Skeletal muscle tissue (tissue), 4 donors: Measurements from ENCODE around the gene KLK12. TPM values are rescaled to one million over a fixed set of nuclear protein-coding genes. Genes with fewer than 3 reads are reported as not detected.

ENCODE experiments used
- H3K27ac ChIP-seq: one replicate; pipeline ENCODE4 v1.7.0; 2013; ENCODE audit warnings: mild to moderate bottlenecking, low read depth, low read length, inconsistent platforms
- H3K27me3 ChIP-seq, 3 donors: one replicate each; pipeline ENCODE4 v1.7.0; 2013; ENCODE audit warnings: low read length in 3 of 3; ENCODE audit not compliant: control insufficient read depth in 3 of 3, insufficient read depth in 3 of 3
- H3K36me3 ChIP-seq, 3 donors: one replicate each; pipeline ENCODE4 v1.7.0; 2013; ENCODE audit warnings: low read length in 3 of 3; ENCODE audit not compliant: control insufficient read depth in 3 of 3, insufficient read depth in 3 of 3
- H3K4me1 ChIP-seq, 3 donors: one replicate each; pipeline ENCODE4 v1.7.0; 2013; ENCODE audit warnings: low read length in 3 of 3, mild to moderate bottlenecking in 3 of 3; ENCODE audit not compliant: control insufficient read depth in 3 of 3, insufficient read depth in 3 of 3
- H3K4me3 ChIP-seq, 3 donors: one replicate each; pipeline ENCODE4 v1.7.0; 2013; ENCODE audit warnings: low read length in 3 of 3
- H3K9ac ChIP-seq, 3 donors: one replicate each; pipeline ENCODE4 v1.7.0; 2013; ENCODE audit warnings: low read length in 3 of 3, mild to moderate bottlenecking in 3 of 3, moderate library complexity in 2 of 3, low read depth in 1 of 3
- H3K9me3 ChIP-seq, 3 donors: one replicate each; pipeline ENCODE4 v1.7.0; 2013; ENCODE audit warnings: low read length in 3 of 3; ENCODE audit not compliant: control insufficient read depth in 3 of 3
- total RNA-seq: library from RNA; depleted of rRNA; stranded (reverse); fragments of >200 nt; gene quantifications from one replicate; pipeline ENCODE4 v1.2.3, GENCODE V29; 2014
- donor health status: Osteomylitis.

The KLK12 gene
- total RNA-seq, 1 donor from 2014 or later, result not detected

DNA sequence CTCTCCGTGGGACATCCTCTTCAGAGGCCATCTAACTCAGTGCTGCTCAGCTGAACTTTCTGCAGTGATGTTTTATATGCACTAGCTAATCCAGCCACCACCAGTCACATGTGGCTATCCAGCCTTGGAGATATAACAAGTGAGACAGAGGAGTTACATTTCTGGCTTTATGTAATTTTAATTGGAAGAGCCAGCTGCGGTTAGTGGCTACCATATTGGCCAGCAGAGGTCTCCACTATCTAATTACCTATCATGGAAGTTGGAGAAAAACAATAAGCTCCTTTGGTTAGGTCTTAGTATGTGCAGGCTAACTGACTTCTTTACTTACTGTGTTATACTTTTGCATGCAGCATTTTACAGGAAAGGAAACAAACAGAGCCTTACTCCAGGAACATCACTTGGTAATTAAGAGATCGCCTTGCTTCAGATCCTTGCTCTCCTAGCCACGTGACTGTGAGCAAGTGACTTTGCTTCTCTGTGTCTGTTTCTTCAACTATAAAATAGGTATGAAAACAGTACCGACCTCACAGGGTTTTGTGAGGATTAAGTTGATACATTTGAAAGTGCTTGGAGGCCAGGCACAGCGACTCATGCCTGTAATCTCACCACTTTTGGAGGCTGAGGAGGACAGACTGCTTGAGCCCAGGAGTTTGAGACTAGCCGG, 13.7 kb downstream of the KLK12 start:
- H3K27ac ChIP-seq, result no peak overlapping the region
- H3K27me3 ChIP-seq, result peaks cover 30 to 55% (median 30%) of the 10 kb centered on the region in 3 donors
- no peak overlapping the region for H3K4me3 ChIP-seq
- no peaks in the 10 kb centered on the region for H3K36me3 ChIP-seq
- H3K4me1 ChIP-seq, result no peaks in the 10 kb centered on the region
- H3K9ac ChIP-seq, result no peak overlapping the region
- peaks cover 0 to 3% (median 0%) of the 10 kb centered on the region in 3 donors for H3K9me3 ChIP-seq

DNA sequence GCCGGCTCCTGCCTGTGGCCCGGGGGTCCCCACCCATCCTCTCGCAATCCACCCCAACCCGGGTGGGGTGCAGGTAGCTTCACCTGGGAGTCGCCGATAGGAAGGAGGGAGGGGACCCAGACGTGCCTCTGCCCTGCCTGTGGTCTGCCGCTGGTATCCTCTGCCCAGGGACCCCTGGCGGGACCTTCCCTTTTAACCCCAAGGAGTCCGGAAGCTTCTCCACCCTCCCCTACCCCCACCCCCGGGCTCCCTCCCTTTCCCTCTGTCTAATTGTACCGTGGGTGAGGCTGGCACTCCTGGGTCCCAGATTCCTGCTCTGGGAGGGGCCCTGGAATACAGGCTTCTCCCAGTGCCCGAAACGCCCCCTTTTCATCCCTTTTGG, 15.3 kb downstream of the KLK12 start, which contains the start of gene KLK10:
TSS of gene KLK10 (minus strand) at position 166 of the 382 bp plus-strand sequence. CDS start 579 bp downstream, outside the sequence.
- H3K9me3 ChIP-seq, result peaks cover 0 to 3% (median 0%) of the 10 kb centered on the region in 3 donors
- no peak within 1 kb of the TSS for H3K9ac ChIP-seq
- peaks cover 33 to 64% (median 44%) of the 10 kb centered on the region in 3 donors for H3K27me3 ChIP-seq
- H3K4me3 ChIP-seq, result no peak within 1 kb of the TSS
- no peaks in the 10 kb centered on the region for H3K36me3 ChIP-seq
- H3K27ac ChIP-seq, result no peak within 1 kb of the TSS
- no peaks in the 10 kb centered on the region for H3K4me1 ChIP-seq

DNA sequence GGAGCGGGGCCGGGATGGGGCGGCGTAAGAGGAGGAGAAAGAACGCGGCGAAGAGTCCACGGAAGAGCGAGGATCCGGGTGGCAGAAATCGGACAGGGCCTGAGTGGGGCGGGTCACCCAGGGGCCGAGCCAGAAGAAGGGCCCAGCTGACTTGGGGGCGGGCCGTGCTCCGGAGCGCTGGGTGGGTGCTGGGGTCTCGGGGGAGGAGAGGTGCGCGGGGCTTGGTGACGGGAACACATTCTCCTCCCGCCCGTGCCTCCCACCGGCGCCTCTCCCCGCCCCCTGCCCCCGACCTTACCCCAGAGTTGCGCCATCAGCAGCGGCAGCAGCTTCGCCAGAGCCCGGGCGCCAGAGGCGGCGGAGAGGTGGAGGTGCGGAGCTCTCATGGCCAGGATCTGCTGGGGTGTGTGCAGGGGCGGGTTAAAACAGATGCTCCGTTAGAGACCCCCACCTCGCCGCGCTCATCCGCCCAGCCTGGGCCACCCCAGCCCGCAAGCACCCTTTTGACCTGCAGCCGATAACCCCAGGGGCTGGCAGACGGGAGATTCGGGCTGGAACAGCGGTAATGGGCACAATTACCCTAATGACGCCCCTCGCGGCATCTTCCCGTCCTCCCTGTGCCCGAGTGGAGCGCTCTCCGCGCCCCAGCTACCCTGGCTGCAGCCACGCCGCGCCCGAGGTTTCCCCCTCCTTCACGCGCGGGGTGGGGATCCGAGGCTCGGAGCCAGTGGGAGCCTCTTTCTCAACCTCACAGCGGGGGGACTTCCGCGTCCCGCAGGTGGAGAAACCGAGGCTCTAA, 15.9 kb downstream of the KLK12 start:
- Histone ChIP-seq H3K4me3 (no peak overlapping the region), H3K9me3 (peaks cover 0 to 2% (median 0%) of the 10 kb centered on the region in 3 donors), H3K4me1 (no peaks in the 10 kb centered on the region), H3K27me3 (peaks cover 34 to 64% (median 48%) of the 10 kb centered on the region in 3 donors), H3K27ac (no peak overlapping the region), H3K36me3 (no peaks in the 10 kb centered on the region), H3K9ac (no peak overlapping the region)

DNA sequence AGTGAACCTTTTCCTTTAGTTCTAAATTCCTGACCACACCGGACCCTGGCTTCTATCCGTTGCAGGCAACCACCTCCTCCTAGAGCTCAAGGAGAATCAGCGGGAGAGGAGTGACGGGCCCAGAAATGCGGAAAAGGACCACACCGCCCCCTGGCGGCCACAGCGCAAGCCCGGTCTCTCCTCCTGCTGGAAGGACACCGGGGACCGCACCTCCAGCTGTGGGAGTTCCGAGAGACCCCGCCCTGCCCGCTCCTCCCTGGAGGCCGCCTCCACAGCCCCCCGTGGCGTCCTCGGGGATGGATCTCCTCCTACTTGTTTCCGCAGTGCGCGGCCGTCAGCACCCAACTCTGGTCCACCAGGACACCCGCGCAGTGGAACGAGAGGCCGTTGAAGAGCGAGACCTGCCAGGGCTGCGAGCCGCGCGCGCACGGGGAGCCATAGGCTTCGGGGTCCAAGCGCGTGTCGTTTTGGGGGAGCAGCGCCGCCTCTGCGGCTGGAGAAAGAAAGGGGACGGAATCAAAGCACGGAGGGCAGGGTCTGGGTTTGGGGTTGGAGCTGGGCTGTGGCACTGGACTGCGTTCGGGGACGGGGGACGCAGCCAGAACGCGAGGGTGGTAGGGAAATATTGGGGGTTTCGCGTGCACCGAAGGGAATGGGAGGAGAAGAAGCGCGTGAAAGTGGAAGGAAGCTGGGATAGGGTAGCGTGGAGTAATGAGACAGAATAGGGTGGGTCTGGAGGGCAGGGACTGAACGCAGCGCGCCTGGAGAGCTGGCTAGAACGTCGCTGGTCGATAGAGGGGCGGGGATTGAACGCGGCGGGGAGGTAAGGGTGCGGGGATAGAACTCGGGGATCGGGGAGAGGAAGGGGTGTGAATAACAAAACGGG, 17.8 kb downstream of the KLK12 start:
- no peak overlapping the region for H3K4me3 ChIP-seq

DNA sequence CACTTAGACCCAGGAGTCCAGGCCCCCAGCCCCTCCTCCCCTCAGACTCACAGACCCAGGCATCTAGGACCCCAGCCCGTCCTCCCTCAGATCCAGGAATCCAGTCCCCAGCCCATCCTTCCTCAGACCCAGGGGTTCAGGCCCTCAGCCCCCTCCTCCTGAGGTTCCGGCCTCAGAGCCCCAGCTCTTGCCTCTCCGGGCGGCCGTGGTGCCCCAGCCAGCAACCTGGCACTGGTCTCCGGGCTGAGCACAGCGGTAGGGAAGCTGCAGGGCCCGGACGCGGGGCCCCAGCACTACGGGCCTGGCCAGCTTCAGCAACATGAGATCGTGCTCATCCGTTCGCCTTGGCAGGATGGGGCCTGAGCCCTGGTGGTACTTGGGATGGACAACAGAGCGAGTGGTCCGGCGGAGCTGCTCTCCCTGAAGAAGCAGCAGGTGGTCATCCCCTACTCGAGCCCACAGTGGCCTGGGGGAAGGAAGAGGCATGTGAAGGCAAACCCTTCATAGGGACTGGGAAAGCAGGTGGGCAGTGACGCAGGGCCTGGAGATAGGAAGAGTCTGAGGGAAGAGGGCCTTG, 19.0 kb downstream of the KLK12 start:
- Histone ChIP-seq H3K36me3 (no peaks in the 10 kb centered on the region), H3K27ac (no peak overlapping the region), H3K4me3 (no peak overlapping the region), H3K9me3 (no peaks in the 10 kb centered on the region), H3K27me3 (peaks cover 29 to 52% (median 48%) of the 10 kb centered on the region in 3 donors), H3K9ac (no peak overlapping the region), H3K4me1 (no peaks in the 10 kb centered on the region)

More for the DNA sequence above, 17.8 kb downstream of the KLK12 start:
- Histone ChIP-seq H3K27ac (no peak overlapping the region), H3K4me1 (no peaks in the 10 kb centered on the region), H3K36me3 (no peaks in the 10 kb centered on the region), H3K27me3 (peaks cover 29 to 52% (median 48%) of the 10 kb centered on the region in 3 donors), H3K9me3 (no peaks in the 10 kb centered on the region), H3K9ac (no peak overlapping the region)

DNA sequence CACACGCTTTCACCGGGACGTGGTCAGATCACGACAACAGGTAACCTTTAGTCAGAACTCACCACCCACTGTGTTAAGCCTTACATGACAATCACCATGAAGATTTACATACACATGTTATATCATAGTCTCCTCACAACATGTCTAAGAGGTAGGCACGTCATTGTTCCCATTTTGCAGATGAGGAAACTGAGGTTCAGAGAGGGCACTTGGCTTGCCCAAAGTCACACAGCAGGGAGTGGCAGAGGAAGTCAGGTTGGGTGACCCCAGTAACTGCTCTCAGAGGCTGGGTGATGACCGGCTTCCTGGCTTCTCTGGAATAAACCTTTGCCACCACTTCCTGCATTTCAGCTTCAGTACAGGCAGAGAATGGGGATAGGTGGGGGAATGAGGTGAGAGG, 20.6 kb downstream of the KLK12 start:
- H3K9me3 ChIP-seq, result no peaks in the 10 kb centered on the region
- H3K27me3 ChIP-seq, result peaks cover 21 to 52% (median 43%) of the 10 kb centered on the region in 3 donors
- H3K36me3 ChIP-seq, result no peaks in the 10 kb centered on the region
- no peak overlapping the region for H3K4me3 ChIP-seq
- no peak overlapping the region for H3K9ac ChIP-seq
- H3K27ac ChIP-seq, result no peak overlapping the region
- no peaks in the 10 kb centered on the region for H3K4me1 ChIP-seq

DNA sequence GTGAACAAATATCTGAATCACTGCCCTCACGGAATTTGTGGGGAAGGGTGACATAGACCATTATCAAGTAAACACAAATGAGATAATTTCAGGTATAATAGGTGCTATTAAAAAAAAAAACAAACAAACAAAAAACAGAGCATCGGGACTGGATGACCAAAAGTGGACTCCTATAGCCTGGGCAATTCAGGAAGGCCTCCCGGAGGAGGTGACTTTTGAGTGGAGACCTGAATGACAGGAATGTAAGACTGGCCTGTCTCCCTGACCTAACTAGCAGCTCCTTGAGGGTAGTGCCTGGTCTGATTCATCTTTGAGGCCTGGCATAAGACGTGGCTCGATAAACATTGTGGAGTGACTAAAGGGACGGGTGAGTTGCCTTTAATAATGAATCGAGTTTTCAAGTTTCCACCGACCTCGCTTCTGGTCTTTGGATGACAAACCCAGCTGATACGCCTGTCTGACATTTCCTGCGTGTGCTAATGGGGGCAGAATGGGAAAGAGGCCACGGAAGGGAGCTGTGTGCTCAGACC, 22.1 kb downstream of the KLK12 start:
- Histone ChIP-seq H3K36me3 (no peaks in the 10 kb centered on the region), H3K27ac (no peak overlapping the region), H3K4me1 (no peaks in the 10 kb centered on the region), H3K27me3 (peaks cover 19 to 43% (median 39%) of the 10 kb centered on the region in 3 donors), H3K4me3 (no peak overlapping the region), H3K9me3 (no peaks in the 10 kb centered on the region), H3K9ac (no peak overlapping the region)

DNA sequence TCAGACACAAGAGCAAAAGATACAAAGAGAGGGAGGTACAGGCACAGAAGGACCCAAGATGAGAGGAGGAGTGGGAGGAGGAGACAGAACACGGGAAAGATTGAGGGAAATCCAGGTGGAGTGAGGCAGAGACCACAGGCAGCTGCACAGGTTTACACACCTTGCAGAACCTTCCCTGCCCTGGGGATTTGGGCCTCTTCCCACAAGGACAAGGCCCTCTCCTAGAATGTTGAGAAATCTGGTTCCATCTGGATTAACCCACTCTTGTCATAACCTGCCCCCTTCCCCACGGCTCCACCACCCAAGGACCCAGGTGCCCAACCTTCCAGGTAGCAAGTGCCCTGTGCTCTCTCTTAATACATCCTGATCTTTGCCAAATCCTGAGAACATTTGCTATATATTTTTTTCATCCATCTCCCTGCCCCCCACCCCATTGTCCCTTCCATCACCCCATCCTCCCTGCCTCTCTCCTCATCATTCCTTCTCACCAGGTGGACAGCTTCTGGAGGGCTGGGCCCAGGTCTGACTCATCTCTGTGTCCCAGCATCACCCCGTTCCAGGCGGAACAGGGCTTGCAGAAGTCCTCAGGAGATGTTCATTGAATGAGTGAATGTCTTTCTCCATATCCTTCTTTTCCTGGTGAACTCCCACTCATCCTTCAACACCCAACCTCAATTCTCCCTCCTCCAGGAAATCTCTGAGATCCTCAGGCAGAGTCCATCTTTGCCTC, 24.6 kb downstream of the KLK12 start:
- Histone ChIP-seq H3K4me1 (no peaks in the 10 kb centered on the region), H3K27me3 (peaks cover 6 to 29% (median 22%) of the 10 kb centered on the region in 3 donors), H3K4me3 (no peak overlapping the region), H3K27ac (no peak overlapping the region), H3K9me3 (no peaks in the 10 kb centered on the region), H3K36me3 (no peaks in the 10 kb centered on the region), H3K9ac (no peak overlapping the region)
